NCI-H446 (cell line): ENCODE results near the gene POLD4.

Source experiments
- DNase-seq, 2 experiments: peaks; one replicate each; lab custom pipeline; 2025; lab: John Stamatoyannopoulos, UW

POLD4 gene

DNA sequence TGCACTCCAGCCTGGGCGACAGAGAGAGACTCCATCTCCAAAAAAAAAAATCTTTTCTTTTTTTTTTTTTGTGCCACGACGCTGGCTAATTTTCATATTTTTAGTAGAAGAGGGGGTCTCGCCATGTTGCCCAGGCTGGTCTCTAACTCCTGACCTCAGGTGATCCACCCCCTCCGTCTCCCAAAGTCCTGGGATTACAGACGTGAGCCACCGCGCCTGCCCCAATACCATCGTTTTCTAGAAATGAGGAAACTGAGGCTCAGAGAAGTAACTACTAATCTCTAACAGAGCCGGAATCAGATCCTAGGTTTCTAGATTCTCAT, 36.5 kb downstream of the POLD4 start:
- no peak for DNase-seq

DNA sequence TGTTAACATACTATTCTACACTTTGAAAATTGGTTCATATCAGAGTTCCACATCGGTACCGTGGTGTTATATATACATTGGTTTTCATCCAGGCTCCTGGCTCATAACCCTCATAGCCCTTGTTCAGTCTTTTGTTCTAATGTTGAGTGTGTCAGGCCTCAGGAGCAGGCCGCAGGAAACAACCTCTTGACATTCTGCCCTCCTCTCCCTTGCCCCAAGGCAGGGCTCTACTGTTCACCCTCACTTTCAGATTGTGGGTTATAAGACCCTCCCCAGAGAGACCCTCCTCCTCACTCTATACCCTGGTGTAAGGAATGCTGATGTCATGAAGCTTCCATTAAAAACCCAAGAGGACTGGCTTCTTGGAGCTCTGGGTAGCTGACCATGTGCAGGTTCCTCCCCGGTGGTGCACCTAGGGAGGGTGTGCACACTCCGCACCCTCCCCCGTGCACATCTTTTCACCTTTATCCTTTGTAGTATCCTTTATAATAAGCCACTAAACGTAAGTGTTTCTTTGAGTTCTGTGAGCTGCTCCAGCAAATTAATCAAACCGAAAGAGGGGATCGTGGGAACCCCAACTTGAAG, 37.9 kb downstream of the POLD4 start:
- no peak for DNase-seq

DNA sequence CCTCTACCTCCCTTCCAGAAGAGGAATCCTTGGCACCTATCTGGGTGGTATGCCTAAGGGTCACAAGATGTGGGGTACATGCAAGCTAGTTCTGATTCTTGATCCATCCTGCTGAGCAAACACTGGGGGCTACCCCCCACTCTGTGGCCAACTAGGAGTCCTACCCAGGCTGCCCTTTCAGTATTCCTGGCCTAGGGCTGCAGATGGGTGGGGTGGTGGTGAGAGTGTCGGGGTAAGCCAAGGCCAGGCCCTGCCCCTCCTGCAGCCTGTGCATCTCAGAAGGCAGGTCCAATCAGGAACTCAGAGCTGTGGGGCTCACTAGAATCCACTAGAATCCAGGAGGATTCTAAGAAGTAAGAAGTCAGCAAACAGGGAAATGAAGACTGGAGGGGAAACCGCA, 39.1 kb downstream of the POLD4 start:
- DNase-seq: no peak

DNA sequence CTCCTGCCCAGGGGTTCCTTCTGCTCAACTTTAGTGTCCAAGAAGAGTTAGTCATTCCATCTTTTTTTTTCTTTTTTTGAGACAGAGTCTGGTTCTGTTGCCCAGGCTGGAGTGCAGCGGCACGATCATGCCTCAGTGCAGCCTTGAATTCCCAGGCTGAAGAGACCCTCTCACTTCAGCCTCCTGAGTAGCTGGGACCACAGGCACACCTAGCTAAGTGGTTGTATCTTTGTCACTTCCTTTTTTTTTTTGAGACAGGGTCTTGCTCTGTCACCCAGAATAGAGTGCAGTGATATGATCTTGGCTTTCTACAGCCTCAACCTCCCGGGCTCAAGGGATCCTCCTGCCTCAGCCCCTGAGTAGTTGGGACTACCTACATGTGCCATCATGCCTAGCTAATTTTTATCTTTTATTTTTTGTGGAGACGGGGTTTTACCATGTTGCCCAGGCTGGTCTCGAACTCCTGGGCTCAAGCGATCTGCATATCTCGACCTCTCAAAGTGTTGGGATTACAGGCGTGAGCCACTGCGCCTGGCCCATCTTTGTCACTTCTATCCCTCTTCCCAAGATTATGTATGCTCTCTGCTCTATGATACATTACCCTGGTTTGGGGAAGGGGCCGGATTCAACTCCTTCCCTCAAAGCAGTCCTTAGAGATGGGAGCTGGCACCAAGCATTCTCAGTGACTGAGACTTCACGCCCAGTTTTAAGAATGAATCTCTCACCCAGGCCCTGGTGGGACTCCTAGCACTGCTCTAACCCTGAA, 40.0 kb downstream of the POLD4 start:
- no peak for DNase-seq

DNA sequence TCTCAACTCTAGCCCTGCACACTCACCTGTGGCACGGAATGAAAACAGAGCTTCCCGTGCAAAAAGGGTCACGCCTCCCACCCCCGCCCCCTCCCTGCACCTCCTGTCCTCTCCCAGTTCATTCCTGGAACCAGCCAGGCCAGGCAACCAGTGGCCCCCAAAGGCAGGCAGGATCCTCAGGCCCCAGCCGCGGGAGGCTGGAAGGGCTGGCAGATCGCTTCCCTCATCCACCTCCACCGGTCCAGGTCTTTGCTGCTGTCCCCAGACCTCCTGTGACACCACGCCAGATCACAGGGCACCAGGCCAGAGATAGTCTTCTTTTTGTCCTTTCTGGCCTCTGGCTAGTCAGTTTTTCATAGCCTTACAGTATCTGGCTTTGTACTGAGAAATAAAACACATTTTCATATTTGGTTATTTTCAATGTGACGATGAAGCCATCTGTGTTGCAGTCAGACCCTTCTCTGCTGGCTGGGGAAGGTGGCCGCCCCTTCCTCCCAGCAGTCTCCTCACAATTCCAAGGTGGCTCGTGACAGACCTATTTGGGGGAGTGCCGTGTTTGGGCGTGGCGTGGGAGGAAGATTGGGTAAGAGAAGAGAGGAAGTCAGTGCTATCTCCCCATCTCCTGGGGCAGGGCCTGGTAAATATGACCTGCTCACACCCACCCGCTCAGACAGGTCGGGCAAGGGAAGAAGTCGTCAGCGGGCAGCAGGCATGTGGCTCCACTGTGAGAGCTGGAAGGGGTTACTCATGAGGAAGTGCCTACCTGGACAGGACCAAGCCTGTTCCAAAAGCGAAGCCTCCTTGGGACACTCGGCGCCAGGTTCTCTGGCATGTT, 40.9 kb downstream of the POLD4 start:
- no peak for DNase-seq

DNA sequence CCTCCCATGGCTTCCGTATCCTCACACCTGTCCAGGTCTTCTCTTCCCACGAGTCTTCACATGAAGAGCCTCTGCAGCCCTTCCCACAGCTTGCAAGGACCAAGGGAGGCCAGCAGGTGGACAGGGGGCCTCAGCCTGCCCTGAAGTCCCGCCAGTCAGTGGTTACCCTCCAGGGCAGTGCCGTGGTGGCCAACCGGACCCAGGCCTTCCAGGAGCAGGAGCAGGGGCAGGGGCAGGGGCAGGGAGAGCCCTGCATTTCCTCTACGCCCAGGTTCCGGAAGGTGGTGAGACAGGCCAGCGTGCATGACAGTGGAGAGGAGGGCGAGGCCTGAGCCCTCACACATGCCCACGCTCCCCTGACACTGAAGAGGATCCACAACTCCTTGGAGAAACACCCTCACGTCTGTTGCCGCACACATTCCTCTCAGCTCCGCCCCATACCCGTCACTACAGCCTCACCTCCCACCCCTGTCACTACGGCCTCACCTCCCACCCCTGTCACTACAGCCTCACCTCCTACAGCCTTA, 41.7 kb downstream of the POLD4 start:
- DNase-seq: no peak

DNA sequence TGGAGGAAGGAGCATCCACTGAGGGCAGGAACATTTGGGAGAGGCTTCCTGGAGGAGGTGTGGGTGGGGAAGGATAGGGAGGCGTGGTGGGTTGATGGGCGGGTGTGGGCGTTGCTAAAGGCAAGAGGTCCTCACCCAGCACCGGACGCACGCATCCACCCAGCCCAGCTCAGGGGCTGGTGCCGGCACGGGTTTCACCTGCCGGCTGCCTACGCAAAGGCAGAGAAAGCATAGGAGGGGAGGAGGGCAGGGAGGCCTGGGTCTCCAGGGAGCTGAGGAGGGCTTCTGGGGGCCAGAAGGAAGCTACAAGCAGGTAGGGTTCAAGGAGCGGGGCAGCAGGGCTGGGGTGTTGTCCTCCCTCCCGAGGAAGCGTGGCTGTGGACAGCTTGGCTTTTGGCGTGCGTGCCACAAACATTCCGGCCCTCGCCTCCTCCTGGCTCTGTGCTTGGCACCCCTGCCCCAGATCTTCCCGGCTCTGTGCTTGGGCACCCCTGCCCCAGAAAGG, 42.2 kb downstream of the POLD4 start:
- no peak for DNase-seq

DNA sequence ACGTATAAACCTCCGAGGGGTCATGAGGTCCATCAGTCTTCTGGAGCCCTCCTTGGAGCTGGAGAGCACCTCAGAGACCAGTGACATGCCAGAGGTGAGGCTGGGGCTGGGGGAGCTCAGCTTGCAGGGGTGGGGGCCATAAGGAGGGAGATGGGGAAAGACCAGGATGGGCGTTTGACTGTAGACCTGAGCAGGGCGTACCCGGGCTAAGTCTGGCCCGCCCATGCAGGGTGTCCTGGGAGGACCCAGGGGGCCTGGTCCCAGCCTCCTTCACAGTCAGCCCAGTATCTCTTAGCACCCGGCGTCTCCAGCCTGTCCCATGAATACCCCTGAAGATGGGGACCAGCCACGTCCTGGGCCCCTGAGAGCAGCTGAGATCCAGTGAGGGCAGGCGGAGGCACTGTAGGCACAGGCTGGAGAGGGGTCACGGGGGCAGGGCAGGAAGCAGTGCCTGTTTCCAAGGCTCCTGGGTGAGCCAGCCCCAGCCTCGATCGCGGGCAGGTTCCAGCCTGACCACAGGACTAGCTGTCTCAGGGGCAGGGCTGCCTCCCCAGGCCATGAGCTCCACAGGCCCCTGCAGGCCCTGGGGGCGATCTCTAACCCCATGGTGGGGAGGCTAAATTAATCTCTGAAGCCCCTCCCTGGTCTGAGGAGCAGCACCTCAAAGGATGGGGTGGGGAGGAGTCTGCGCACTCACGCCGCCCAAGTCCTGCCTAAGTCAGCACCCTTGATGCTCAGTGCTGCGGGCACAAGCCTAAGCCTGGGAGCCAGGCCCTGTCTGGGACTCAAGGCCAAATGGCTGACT, 42.9 kb downstream of the POLD4 start:
- no peak for DNase-seq

DNA sequence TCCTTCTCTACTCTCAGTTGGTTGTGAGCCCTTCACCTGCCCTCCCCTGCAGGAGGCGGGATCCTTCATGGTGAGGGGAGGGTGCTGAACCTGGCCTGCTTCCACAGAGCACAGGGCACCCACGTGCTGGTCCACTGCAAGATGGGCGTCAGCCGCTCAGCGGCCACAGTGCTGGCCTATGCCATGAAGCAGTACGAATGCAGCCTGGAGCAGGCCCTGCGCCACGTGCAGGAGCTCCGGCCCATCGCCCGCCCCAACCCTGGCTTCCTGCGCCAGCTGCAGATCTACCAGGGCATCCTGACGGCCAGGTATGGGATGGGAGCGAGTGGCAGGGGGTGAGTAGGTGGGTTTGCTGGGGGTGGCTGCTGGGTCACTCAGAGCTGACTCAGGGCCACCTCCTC, 43.7 kb downstream of the POLD4 start:
- DNase-seq: no peak

DNA sequence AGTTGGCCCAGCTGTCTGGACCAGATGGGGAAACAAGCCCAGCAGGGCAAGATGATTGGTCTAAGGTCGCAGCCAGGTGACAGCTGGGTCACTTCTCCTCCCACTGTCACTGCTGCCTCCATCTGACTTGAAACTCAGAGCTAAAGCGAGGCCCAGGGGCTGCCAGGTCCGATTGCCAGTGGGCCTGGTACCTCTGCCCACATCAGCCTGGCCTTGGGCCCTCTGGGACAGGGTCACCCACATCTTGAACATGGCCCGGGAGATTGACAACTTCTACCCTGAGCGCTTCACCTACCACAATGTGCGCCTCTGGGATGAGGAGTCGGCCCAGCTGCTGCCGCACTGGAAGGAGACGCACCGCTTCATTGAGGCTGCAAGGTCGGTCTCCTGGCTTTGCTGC, 44.2 kb downstream of the POLD4 start:
- DNase-seq: no peak

DNA sequence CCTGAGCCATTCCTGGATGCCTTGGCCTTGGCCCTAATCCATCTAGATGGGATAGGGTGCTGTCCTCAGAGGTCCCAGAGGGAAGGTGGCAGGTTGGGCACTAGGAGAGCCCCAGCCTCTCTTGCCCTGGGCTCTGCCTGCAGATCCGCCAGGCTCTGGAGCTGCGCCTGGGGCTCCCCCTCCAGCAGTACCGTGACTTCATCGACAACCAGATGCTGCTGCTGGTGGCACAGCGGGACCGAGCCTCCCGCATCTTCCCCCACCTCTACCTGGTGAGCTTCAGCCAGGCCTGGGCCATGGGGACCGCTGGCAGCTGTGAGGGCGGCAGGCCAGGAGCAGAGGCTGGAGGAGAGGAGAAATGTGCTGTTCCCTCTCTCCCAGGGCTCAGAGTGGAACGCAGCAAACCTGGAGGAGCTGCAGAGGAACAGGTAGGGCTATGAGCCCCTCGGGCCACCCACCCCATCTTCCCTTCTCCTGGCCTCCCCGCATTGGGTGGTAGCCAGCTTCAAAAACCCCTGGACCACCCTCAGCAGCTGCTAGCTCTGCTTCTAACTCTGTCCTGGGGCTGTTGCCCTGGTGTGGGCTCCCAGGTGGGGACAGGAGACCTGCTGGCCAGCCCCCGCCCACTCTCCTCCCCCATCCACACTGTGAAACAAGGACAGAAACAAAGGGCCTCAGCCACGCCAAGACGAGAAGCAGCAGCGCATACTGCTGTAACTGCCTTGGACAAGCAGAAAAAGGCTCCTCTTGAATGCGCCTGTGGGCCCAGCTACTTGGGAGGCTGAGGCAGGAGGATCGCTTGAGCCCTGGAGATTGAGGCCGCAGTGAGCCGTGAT, 45.1 kb downstream of the POLD4 start:
- DNase-seq: no peak

DNA sequence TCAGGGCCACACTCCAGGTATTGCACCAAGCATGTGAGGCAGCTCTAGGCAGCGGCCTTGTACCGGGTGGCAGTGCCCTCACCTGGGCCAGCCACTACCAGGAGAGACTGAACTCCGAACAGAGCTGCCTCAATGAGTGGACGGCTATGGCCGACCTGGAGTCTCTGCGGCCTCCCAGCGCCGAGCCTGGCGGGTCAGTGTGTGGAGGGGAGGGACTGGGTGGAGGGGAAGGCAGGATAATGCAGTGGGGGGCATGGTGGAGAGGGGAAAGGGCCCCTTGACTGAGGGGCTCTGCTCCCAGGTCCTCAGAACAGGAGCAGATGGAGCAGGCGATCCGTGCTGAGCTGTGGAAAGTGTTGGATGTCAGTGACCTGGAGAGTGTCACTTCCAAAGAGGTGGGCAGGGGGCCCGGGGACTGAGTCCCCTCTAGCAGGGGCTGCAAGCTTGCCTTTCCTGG, 45.8 kb downstream of the POLD4 start:
- no peak for DNase-seq

DNA sequence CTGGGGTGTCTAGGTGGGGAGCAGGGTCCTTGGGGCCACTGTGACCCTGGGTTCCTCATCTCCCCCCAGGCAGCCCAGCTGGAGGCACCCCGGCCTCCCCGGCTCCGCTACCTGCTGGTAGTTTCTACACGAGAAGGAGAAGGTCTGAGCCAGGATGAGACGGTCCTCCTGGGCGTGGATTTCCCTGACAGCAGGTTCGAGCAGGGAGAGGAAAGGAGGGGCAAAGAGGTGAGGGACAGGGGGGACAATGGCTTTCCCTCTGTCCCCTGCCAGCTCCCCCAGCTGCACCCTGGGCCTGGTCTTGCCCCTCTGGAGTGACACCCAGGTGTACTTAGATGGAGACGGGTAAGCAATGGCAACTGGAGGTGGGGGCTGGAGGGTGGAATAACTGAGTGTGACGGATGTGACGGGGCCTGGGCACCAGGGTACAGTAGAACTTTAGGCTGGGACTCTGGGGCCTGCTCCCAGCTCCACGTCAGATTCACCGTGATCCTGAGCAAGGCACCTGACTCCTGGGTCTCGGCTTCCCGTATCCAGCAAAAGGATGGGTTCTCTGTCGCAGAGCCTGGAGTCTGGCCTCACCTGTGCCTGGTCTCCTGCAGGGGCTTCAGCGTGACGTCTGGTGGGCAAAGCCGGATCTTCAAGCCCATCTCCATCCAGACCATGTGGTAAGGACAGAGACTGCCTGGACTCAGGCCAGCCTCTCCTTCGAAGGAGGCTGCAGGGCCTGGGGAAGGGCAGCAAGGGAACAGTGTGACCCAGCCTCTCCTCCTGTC, 46.4 kb downstream of the POLD4 start:
- no peak for DNase-seq

DNA sequence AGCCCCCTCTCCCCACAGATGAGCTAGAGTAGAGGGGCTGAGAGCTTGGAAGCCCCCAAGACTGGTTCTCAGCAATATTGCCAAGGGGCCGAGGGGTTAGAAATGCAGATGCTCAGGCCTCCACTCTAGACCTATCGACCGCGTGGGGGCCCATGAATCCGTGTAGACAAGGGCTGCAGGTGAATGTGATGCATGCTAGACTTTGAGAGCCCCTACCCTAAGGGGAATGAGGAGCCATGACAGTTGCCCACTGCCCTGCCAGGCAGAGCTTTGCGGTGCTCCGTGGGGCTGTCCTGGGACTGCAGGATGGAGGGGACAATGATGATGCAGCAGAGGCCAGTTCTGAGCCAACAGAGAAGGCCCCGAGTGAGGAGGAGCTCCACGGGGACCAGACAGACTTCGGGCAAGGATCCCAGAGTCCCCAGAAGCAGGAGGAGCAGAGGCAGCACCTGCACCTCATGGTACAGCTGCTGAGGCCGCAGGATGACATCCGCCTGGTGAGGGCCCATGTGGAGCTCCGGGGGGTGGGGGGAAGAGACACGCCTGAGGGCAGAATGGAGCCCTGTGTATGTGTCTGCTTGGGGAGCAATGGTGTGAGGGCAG, 48.7 kb downstream of the POLD4 start:
- DNase-seq: no peak

DNA sequence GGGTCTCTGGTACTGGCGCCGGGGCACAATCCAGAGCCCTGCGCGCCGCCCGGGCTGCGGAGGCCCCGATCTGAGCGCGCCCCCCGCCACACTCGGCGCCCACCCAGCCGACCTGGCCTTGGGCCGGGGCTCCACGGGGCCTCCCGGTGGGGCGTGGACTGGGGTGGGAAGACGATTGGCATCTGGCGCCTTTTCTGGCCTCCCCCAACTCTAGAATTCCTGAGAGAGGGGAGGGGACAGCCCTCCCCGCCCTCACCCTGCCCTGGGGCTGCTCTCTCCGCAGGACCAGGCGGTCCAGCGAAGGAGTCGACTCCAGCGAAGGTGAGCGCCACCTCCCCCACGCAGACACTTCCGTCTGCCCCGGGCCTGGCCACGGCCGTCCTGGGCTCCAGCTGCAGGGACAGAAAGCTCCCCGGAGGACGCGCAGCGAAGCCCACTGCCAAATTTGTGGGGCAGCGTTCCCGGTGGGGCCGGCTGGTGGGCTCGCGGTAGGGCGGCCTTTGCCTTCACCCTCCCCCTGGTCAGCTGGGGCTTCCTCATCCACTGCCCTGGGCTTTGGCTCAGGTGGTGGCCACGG, 49.4 kb downstream of the POLD4 start:
- no peak for DNase-seq

DNA sequence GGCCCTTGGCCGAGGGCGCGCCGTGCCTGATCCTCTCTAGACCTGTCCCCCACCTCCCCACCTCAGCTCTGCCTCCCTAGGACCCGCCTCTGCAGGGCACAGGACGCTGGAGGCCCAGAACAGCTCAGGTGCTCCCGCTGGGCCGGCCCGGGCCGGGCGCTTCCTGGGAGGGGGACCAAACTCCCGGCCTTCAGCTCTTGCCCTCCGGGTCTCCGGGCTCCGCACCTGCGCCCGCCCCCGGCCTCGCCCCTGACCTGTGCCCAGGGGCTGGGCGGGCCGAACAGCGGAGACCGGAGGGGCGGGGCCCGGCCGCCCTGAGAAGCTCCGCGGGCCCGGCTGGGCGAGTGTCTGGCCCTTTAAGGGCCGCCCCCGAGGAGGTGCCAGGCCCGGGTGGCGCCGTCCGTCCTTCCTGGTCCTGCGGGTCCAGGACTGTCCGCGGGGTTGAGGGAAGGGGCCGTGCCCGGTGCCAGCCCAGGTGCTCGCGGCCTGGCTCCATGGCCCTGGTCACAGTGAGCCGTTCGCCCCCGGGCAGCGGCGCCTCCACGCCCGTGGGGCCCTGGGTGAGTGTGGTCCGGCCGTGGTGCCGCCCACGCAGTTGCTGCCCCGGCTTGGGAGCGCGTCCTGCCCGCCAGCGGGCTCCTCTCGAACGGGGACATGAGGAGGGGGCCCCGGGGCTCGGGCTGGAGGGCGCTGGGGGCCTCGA, 50.1 kb downstream of the POLD4 start, which contains the start of gene SSH3:
Gene SSH3, plus strand, starts transcription at position 399 of the 703 bp plus-strand sequence. Its CDS starts 96 bp downstream, at position 495.
- no peak for DNase-seq

DNA sequence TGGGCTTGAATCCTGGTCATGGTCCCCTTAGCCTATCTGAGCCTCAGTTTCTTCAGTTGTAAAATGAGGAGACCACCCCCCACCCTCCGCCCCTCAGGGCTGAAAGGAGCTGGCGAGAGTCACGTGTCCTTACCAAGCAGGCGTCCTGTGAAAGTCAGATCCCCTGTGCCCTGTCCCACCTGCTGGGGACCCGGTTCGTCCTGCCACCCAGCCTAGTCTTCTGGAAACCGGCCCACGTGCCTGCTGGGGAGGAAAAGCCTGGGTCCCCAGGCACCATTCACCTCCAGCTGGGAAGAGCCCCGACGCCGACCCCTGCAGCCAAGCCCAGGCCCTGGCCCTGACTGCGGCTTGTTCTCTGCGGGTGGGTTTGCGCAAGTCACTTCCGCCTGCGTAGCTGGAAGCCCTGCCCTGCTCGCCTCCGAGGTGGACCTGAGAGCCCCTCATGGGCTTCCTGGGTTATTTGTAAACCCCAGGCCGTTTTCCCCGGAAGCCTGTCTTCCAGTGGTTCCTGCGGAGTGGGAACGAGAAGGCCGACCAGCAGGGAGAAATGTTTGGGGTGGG, 50.7 kb downstream of the POLD4 start:
- no peak for DNase-seq

DNA sequence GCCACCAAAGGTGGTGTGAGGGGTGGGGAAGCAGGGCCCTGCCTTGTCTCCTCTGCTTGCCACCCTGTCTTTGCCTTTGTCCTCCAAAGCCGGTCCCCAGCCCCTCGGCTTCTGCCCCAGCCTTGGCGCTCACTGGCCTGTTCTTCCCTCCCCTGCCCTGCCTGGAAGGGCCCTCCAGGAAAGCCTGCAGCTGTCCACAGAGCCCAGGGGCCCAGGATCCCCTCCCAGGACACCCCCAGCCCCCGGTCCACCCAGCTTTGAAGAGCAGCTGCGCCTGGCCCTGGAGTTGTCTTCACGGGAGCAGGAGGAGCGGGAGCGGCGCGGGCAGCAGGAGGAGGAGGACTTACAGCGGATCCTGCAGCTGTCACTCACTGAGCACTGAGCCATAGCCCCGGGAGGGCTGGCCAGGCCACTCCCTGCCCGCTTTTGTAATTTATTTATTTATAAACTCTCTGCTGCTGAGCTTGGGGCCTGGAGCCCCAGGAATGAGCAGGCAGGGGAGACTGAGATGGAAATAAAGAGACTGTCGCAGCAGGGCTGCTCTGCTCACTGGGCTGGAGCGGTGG, 51.3 kb downstream of the POLD4 start:
- DNase-seq: no peak
